Endodermal cell (in vitro differentiated cells): ENCODE results near the gene ZNF543. TPM values are rescaled to one million over a fixed set of nuclear protein-coding genes. Genes with fewer than 3 reads are reported as not detected.

Experiments
- DNase-seq: peaks from one replicate; pipeline ENCODE4 v3.0.0-alpha.2; 2017
- H3K27ac ChIP-seq: 2 replicates; pipeline ENCODE4 v1.5.1; 2013; ENCODE audit warnings: mild to moderate bottlenecking, low read depth, low read length, moderate library complexity
- H3K27me3 ChIP-seq: 2 replicates; pipeline ENCODE4 v1.6.1; 2013; ENCODE audit warnings: mild to moderate bottlenecking, low read length, moderate library complexity; ENCODE audit not compliant: insufficient read depth, control insufficient read depth, poor library complexity, severe bottlenecking
- H3K36me3 ChIP-seq: 2 replicates; pipeline ENCODE4 v1.7.0; 2013; ENCODE audit warnings: mild to moderate bottlenecking, low read length, moderate library complexity; ENCODE audit not compliant: control insufficient read depth, insufficient read depth
- H3K4me1 ChIP-seq: one replicate; pipeline ENCODE4 v1.7.0; 2013; ENCODE audit warnings: low read length; ENCODE audit not compliant: control insufficient read depth, insufficient read depth
- H3K4me3 ChIP-seq: 2 replicates; pipeline ENCODE4 v1.5.1; 2013; ENCODE audit warnings: mild to moderate bottlenecking, low read length, moderate library complexity
- H3K9ac ChIP-seq: 2 replicates; pipeline ENCODE4 v1.6.1; 2013; ENCODE audit warnings: mild to moderate bottlenecking, low read length, moderate library complexity; ENCODE audit not compliant: poor library complexity, severe bottlenecking; ENCODE audit errors: extremely low read depth
- H3K9me3 ChIP-seq: 2 replicates; pipeline ENCODE4 v1.6.1; 2013; ENCODE audit warnings: mild to moderate bottlenecking, low read length, moderate library complexity; ENCODE audit not compliant: control insufficient read depth
- H3K27ac Mint-ChIP-seq: 2 replicates; pipeline ENCODE4 v1.8.0; 2020; ENCODE audit warnings: mixed read lengths
- H3K27me3 Mint-ChIP-seq: 2 replicates; pipeline ENCODE4 v1.8.0; 2021; ENCODE audit warnings: mild to moderate bottlenecking, mixed read lengths; ENCODE audit not compliant: insufficient read depth
- H3K36me3 Mint-ChIP-seq: 2 replicates; pipeline ENCODE4 v1.8.0; 2020; ENCODE audit warnings: low read depth, mixed read lengths
- H3K4me1 Mint-ChIP-seq: 2 replicates; pipeline ENCODE4 v1.8.0; 2020; ENCODE audit warnings: mixed read lengths
- H3K4me3 Mint-ChIP-seq: 2 replicates; pipeline ENCODE4 v1.8.0; 2020; ENCODE audit warnings: mild to moderate bottlenecking, moderate library complexity, mixed read lengths
- H3K9me3 Mint-ChIP-seq: 2 replicates; pipeline ENCODE4 v1.8.0; 2020; ENCODE audit warnings: mild to moderate bottlenecking, mixed read lengths
- CTCF ChIP-seq: fragments of 200-600 bp; sonication (generic); conservative IDR thresholded peaks from 2 replicates; pipeline ENCODE4 v1.5.0; 2021; ENCODE audit warnings: antibody characterized with exemption, mild to moderate bottlenecking
- WGBS, 2 experiments: methylation state at CpG; one replicate each; pipeline versions ENCODE4 v1.1.5 to v1.1.7; 2013; ENCODE audit warnings: missing lambda C conversion rate in 2 of 2, mixed read lengths in 1 of 2; ENCODE audit not compliant: insufficient coverage in 1 of 2, insufficient read length in 1 of 2; 5-methylcytosine and 5-hydroxymethylcytosine counted together
- total RNA-seq, 2 donors: library from RNA; stranded (reverse); fragmentation: NEBNext Ultra II Directional in 1 of 2; extraction: Animal tissue kit (Norgen Biotek cat#: 25700) in 1 of 2; gene quantifications; 2 replicates in 1 of 2; 3 replicates in 1 of 2; pipeline ENCODE4 v1.2.1, GENCODE V29; 2021

ZNF543 gene
- total RNA-seq, 2 donors from 2014 or later, result 6.2 to 13.4 TPM

- no peak for DNase-seq
- H3K4me1 Mint-ChIP-seq, result no peaks in the 10 kb centered on the region
- H3K27ac Mint-ChIP-seq, result no peak overlapping the region
- Histone ChIP-seq H3K9ac (no peak overlapping the region), H3K4me3 (no peak overlapping the region), H3K4me1 (no peaks in the 10 kb centered on the region), H3K27me3 (no peaks in the 10 kb centered on the region), H3K27ac (no peak overlapping the region), H3K36me3 (peaks cover 93% of the 10 kb centered on the region), H3K9me3 (peaks cover 12% of the 10 kb centered on the region)
- no peak for TF ChIP-seq CTCF
- H3K27me3 Mint-ChIP-seq, result no peaks in the 10 kb centered on the region
- peaks cover 90% of the 10 kb centered on the region for H3K36me3 Mint-ChIP-seq
- H3K4me3 Mint-ChIP-seq, result no peak overlapping the region
- 86 to 94% methylated on average over 2 to 4 of the region's 4 CpGs for WGBS, 2 experiments
- peaks cover 46% of the 10 kb centered on the region for H3K9me3 Mint-ChIP-seq
These were observed 31.9 kb upstream of the ZNF543 start for GRCh38 chr19:57288373-57288772.

- Mint-ChIP-seq H3K4me1 (no peaks in the 10 kb centered on the region), H3K4me3 (no peak overlapping the region), H3K27ac (no peak overlapping the region), H3K9me3 (peaks cover 70% of the 10 kb centered on the region), H3K36me3 (peaks cover 97% of the 10 kb centered on the region), H3K27me3 (no peaks in the 10 kb centered on the region)
- no peak overlapping the region for H3K9ac ChIP-seq
- no peaks in the 10 kb centered on the region for H3K4me1 ChIP-seq
- WGBS, 2 experiments, result 97 to 99% methylated on average over 11 of the region's 11 CpGs
- no peak for DNase-seq
- no peak overlapping the region for H3K4me3 ChIP-seq
- H3K9me3 ChIP-seq, result peaks cover 34% of the 10 kb centered on the region
- H3K27me3 ChIP-seq, result no peaks in the 10 kb centered on the region
- H3K36me3 ChIP-seq, result peaks cover 96% of the 10 kb centered on the region
- H3K27ac ChIP-seq, result no peak overlapping the region
- TF ChIP-seq CTCF, result no peak
These were observed 29.3 kb upstream of the ZNF543 start for GRCh38 chr19:57290970-57291369.

- Histone ChIP-seq H3K4me1 (no peaks in the 10 kb centered on the region), H3K27me3 (no peaks in the 10 kb centered on the region), H3K9ac (no peak overlapping the region), H3K36me3 (peaks cover 92% of the 10 kb centered on the region), H3K9me3 (peaks cover 38% of the 10 kb centered on the region), H3K27ac (no peak overlapping the region), H3K4me3 (no peak overlapping the region)
- Mint-ChIP-seq H3K27ac (no peak overlapping the region), H3K4me3 (no peak overlapping the region), H3K9me3 (peaks cover 76% of the 10 kb centered on the region), H3K27me3 (no peaks in the 10 kb centered on the region), H3K36me3 (peaks cover 96% of the 10 kb centered on the region), H3K4me1 (no peaks in the 10 kb centered on the region)
- WGBS, 2 experiments, result 100% methylated on average over 1 of the region's 1 CpG; no CpG with 5 or more reads in 1 of the 2 experiments
- no peak for TF ChIP-seq CTCF
- no peak for DNase-seq
These were observed 27.7 kb upstream of the ZNF543 start for GRCh38 chr19:57292547-57292946.
